ENCODE data around the gene PJVK. TPM values are rescaled to one million over a fixed set of nuclear protein-coding genes. Genes with fewer than 3 reads are reported as not detected.
"Not testable (repeated sequence)": the region's sequence is repeated elsewhere in the genome, so short reads cannot be mapped to it uniquely, and the experiment has no call there.

The PJVK gene
- total RNA-seq, 2 donors from 2014 or later, result 0.91 to 4.7 TPM

DNA sequence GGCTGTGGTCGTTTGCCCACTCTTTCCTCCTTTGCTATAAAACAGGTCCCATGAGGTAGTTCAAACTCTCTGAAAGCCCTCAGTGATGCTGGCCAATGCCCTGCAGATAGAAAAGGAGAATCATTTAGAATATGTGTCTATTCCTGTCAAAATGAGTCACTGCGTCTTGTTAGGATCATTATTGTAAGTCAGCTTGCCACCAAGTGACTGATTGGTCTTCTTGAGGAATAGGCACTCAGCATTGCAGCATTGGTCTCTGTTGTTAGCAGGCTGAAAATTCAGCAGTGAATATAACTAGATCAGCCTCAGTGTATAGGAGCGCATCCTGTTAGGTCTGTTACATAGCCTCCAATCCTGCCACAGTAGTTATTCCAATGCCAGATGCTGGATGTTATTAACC lies 29.1 kb upstream of the PJVK start:
- no peak for DNase-seq (ENCODE audit: low spot score)
- TF ChIP-seq POLR2A (IDR thresholded peaks at IDR 0.05), result no peak
- no peak for TF ChIP-seq CTCF (IDR thresholded peaks at IDR 0.05)
- TF ChIP-seq POLR2AphosphoS5 (IDR thresholded peaks at IDR 0.05), result no peak
- WGBS, result 93% methylated on average over 3 of the region's 3 CpGs
- Histone ChIP-seq H3K4me1 (replicated peaks) (peaks cover 2% of the 10 kb centered on the region), H3K4me3 (no peak overlapping the region), H3K27me3 (replicated peaks; ENCODE audit: insufficient read depth) (no peaks in the 10 kb centered on the region), H3K9me3 (no peaks in the 10 kb centered on the region), H3K27ac (no peak overlapping the region), H3K36me3 (no peaks in the 10 kb centered on the region)
- intact Hi-C loops (cut with DNase I), result no loop called here

DNA sequence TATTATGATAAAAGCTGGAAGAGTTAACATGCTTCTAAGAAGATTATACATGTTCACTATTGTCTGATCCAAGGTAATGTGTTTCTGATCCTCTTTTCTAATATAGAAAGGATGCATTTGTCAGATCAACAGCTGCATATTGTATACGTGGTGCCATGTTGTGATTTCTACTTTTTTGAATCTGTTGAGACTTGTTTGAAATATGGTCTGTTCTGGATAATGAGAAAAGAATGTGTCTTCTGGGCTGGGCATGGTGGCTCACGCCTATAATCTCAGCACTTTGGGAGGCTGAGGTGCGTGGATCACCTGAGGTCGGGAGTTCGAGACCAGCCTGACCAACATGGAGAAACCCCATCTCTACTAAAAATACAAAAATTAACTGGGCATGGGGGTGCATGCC lies 27.4 kb upstream of the PJVK start:
- H3K27ac ChIP-seq; H3K36me3 ChIP-seq; H3K9me3 ChIP-seq; DNase-seq (ENCODE audit: low spot score); H3K4me1 ChIP-seq (replicated peaks); intact Hi-C loops (cut with DNase I); H3K4me3 ChIP-seq; H3K27me3 ChIP-seq (replicated peaks; ENCODE audit: insufficient read depth): not testable (repeated sequence)
- WGBS, result 92% methylated on average over 5 of the region's 5 CpGs

DNA sequence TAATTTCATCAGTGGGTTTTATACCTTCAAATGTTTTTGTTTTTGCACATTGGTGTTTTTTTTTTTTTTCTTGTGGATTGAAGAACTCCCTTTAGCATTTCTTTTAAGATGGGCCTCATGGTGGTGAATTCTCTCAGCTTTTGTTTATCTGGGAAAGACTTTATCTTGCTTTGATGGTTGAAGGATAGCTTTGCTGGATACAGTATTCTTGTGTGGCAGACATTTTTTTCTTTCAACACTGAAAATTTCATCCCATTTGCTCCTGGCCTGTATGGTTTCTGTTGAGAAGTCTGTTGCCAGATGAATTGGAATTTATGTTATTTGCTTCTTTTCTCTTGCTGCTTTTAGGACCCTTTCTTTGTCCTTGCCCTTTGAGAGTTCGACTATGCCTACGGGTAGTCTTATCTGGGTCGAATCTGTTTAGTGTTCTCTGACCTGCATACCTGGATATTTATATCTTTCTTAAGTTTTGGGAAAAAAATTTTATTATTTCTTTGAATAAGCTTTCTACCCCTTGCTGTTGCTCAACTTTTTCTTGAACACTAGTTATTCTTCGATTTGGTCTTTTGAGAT lies 25.8 kb upstream of the PJVK start:
- no peaks in the 10 kb centered on the region for H3K36me3 ChIP-seq
- DNase-seq (ENCODE audit: low spot score), result no peak
- TF ChIP-seq POLR2A (IDR thresholded peaks at IDR 0.05), result no peak
- no peak for TF ChIP-seq CTCF (IDR thresholded peaks at IDR 0.05)
- no peak for TF ChIP-seq POLR2AphosphoS5 (IDR thresholded peaks at IDR 0.05)

DNA sequence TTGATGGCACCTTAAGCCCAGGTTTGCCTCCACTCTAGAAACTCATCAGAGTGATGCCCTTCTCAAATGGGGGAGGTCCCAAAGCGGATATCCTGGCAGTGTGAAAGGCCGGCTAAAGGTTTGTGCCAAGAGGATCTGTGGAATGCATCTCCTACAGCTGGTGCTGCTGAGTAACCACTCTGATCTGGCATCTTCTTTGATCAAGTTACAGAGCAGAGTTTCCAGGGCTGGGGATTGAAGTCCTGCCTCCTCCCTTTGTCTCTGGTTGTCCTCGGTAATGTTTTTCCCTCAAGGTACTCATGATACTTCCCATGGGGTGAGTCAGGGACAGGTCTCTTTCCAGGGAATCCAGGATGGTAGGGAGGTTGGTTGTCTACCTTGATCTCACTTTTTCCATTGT lies 24.8 kb upstream of the PJVK start:
- 96% methylated on average over 3 of the region's 3 CpGs for WGBS

More for the DNA sequence above, 25.8 kb upstream of the PJVK start:
- 99% methylated on average over 4 of the region's 4 CpGs for WGBS
- intact Hi-C loops (cut with DNase I), result no loop called here
- Histone ChIP-seq H3K27me3 (replicated peaks; ENCODE audit: insufficient read depth) (no peaks in the 10 kb centered on the region), H3K4me3 (no peak overlapping the region), H3K27ac (no peak overlapping the region), H3K9me3 (no peaks in the 10 kb centered on the region), H3K4me1 (replicated peaks) (no peaks in the 10 kb centered on the region)

DNA sequence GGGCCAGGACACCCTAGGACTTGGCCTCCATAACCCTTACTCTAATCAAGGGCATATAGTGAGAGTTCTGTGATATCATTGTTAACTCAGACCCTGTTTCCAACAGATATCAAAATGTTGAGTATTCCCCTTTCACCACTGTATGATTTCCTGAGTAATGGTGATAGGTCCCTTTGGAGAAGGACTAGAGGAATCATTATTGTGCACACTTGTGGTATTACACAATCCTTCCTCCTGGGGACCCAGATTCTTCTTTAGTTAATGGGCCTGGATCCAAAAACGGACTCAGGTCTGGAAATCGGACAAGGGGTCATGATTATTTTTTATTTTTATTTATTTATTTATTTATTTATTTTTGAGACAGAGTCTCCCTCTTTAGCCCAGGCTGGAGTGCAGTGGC lies 23.7 kb upstream of the PJVK start:
- intact Hi-C loops (cut with DNase I), result no loop called here
- H3K27me3 ChIP-seq (replicated peaks; ENCODE audit: insufficient read depth), result no peaks in the 10 kb centered on the region
- no peak for DNase-seq (ENCODE audit: low spot score)
- 94% methylated on average over 2 of the region's 2 CpGs for WGBS
- H3K4me3 ChIP-seq, result no peak overlapping the region
- H3K36me3 ChIP-seq, result no peaks in the 10 kb centered on the region
- TF ChIP-seq POLR2AphosphoS5 (IDR thresholded peaks at IDR 0.05), result no peak
- no peak for TF ChIP-seq CTCF (IDR thresholded peaks at IDR 0.05)
- no peak for TF ChIP-seq POLR2A (IDR thresholded peaks at IDR 0.05)
- H3K4me1 ChIP-seq (replicated peaks), result no peaks in the 10 kb centered on the region
- H3K9me3 ChIP-seq, result no peaks in the 10 kb centered on the region
- no peak overlapping the region for H3K27ac ChIP-seq

More for the DNA sequence above, 24.8 kb upstream of the PJVK start:
- intact Hi-C loops (cut with DNase I), result no loop called here
- Histone ChIP-seq H3K27me3 (replicated peaks; ENCODE audit: insufficient read depth) (no peaks in the 10 kb centered on the region), H3K9me3 (no peaks in the 10 kb centered on the region), H3K36me3 (no peaks in the 10 kb centered on the region), H3K4me3 (no peak overlapping the region), H3K4me1 (replicated peaks) (no peaks in the 10 kb centered on the region), H3K27ac (no peak overlapping the region)
- no peak for DNase-seq (ENCODE audit: low spot score)
- TF ChIP-seq CTCF (IDR thresholded peaks at IDR 0.05) (no peak), POLR2A (IDR thresholded peaks at IDR 0.05) (no peak), POLR2AphosphoS5 (IDR thresholded peaks at IDR 0.05) (no peak)

Data from prostate gland (tissue), 2 donors.